SKM-1 (cell line): ENCODE results near the gene UQCRC2.
"Not testable (repeated sequence)": the region's sequence is repeated elsewhere in the genome, so short reads cannot be mapped to it uniquely, and the experiment has no call there.

Source experiments
- DNase-seq: peaks from one replicate; lab custom pipeline; 2025; ENCODE audit not compliant: unreplicated experiment; lab: John Stamatoyannopoulos, UW

UQCRC2 gene

DNA sequence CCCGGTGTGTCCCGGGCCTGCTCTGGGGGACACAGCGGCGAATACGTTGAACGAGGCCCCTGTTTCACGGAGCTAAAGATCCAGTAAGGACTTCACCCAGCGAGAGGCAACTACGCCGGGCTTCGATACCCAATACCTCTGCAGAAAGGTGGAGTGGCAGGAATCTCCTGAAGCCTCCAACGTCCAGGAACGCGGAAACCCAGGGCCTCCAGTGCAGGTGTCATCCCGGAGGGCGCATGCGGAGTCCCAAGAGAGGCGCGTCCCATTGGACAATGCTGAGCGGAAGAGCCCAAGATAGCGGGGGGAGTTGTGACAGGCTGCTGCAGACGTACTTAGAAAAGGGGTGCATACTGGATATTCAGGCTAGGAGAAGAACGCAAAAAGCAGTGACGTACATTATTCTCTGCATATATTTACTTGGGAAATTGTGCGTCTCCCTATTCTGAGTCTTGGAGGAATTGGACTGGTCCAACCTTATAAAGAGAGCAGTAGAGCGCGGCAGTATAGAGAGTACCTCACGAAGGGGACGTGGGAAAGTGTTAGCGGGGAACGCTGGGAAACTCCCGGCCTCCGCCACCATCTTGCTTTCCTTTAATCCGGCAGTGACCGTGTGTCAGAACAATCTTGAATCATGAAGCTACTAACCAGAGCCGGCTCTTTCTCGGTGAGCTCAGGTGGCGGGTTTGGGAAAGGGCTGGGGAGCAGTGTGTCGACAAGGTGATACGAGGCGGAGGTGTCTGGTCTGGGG lies at the start of gene UQCRC2:
UQCRC2 (plus strand) TSS at position 569 of the 748 bp plus-strand sequence; CDS start at position 632, 63 bp downstream.
- peak; percentile 99 for DNase-seq

DNA sequence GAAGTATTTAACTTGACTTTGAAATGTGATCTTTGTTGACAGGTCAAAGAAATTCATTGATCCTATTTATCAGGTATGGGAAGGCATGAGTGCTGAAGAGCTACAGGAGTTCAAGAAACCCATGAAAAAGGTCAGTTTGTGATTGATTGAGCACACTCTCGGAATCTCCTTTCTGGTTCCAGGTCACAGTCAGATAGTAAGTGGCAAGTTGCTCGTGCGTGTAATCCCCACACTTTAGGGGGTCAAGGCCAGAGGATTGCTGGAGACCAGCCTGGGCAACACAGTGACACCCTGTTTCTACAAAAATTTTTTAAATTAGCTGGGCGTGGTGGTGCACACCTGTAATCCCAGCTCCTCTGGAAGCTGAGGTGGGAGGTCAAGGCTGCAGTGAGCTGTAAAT lies 20.5 kb upstream of the UQCRC2 start:
- DNase-seq: not testable (repeated sequence)

DNA sequence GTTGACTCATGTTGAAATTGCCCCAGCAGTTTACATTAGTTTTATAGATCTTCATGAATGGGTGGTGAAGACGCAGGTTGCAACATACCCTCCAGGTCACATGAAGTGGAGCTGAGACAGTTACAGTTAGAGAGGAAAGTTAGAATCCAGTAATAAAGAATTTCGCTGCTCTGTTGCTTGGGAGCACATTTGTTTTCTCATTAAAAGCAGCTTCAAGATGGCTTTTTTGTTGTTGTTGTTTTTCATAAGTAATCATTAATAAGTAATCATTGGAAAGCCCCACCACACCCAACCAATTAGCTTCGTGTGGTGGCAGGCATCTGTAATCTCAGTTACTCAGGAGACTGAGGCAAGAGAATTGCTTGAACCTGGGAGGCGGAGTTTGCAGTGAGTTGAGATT lies 19.8 kb upstream of the UQCRC2 start:
- DNase-seq: not testable (repeated sequence)

DNA sequence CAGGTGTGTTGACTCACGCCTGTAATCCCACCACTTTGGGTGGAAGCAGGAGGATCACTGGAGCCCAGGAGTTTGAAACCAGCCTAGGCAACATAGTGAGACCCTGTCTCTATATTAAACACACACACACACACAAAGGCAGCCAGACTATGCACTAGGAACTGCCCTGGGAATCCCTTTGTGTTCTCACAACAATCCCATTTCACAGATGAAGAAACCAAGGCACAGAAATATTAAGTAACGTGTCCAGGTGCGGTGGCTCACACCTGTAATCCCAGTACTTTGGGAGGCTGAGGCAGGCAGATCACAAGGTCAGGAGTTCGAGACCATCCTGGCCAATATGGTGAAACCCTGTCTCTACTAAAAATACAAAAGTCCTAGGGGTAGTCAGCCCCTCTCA lies 19.4 kb upstream of the UQCRC2 start:
- DNase-seq: not testable (repeated sequence)

DNA sequence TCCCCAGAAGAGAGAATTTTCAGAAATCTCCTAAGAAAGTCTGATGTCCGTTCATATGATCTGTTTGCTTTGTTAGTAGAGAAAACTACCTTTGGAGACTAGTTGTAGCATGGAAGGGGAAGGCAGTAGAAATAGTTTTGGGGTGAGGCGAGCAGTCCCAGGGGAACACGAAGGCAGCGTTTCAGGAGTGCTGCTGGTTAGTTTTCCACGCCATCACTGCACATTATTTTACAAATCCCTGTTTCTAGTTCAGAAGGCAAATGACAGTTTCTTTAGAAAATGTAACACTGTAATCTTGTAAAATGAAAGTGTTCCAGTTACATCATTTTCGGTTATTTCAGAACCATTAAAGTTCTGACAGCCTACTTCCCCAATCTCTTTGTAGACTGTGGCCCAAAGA lies 16.9 kb upstream of the UQCRC2 start:
- DNase-seq: not testable (repeated sequence)

DNA sequence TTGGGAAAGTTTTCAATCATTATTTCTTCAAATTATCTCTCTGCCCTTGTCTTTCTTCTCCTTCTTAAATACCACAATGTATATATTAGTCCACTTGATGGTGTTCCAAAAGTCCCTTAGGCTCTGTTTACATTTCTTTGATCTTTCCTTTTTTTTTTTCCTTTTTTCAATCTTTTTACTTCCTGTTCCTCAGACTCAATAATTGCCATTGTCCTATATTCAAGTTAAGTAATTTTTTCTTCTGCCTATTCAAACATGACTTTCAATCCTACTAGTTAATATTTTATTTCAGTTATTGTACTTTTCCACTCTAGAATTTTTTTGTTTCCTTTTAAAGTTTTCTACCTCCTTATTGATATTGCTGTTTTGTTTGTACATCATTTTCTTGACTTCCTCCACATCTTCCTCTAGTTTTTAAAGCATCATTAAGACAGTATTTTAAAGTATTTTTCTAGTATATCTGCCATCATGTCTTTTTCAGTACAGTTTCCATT lies 15.8 kb upstream of the UQCRC2 start:
- DNase-seq: no peak

DNA sequence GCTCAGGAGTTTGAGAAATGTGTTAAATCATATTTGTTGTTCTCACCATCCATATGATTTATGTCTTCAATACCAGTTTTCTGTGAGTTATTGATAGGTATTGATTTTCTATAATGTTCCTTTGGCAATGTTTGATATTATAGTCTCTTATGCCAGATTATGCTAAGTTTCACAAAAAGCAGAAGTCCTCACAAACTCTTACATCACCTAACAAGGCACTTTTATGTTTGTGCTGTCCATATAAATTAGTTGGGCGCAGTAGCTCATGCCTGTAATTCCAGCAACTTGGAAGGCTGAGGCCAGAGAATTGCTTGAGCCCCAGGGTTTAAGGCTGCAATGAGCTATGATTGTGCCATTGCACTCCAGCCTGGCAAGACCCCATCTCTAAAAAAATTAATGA lies 12.6 kb upstream of the UQCRC2 start:
- DNase-seq: no peak

DNA sequence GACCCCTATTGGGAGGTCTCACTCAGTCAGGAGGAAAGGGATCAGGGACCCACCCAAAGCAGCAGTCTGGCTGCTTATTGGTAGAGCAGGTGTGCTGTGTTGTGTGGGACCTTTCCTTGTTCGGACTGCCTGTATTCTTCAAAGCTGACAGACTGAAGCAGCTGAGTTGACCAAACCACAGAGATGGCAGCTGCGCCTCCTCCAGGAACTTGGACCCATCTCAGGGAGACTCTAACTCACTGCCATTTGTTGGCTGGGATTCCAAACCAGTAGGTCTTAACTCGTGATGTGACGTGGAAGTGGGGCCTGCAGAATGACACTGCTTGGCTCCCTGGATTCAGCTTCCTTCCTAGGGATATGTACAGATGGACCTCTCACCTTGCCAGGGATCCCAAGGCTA lies 9.6 kb upstream of the UQCRC2 start:
- no peak for DNase-seq

DNA sequence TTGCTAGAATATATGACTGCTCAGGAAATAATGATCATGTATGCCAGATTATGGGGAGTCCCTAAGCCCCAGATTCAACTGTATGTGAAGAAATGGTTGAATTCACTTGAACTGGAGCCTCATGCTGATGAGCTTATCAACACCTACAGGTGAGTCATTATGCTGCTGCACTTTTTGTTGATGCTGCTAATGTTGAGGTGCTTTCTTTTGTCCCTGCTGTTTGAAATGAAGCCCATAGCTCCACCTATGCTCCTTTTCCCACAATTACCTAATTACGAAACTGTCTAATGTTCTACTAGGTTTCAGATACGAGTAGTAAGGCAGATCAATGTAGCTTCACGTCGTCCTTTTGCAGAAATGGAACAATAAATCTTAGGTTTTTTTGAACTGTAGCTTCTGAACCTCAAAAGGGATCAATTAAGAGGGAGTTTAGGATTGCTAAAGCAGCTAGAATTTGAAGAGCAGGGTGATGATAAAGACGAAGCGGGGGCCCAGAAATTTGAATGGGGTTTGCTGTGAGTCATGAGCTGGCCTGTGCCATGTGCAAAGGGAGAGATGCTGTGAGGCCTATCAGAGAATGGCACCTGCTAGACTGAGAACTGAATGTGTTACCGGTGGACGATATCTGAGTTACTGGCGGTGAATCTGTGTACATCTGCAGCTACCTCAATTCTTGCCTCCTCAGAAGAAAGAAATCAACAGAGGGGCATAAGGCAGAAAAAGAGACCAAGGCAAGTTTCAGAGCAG lies 6.1 kb upstream of the UQCRC2 start:
- no peak for DNase-seq

DNA sequence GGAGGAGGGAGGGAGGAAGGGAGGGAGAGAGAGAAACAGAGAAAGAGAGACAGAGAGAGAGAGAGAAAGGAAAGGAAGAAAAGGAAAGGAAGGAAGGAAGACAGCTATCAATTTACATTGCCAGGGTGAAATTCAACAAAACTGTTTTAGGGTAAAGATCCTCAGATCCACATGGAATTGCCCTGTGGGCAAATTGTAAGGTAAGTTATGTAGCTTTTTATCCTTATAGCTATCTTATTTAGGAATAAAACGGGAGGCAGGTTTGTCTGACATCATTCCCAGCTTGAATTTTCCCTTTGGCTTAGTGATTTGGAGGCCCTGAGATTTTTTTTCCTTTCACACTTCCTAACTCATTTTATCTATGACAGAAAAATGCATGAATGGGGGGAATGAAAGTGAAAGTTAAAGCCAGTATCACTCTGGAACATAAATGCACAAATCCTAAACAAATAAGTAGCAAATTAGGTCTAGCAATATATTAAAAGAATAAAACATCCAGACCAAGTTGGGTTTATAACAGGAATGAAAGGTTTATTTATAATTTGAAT lies 3.4 kb upstream of the UQCRC2 start:
- no peak for DNase-seq

DNA sequence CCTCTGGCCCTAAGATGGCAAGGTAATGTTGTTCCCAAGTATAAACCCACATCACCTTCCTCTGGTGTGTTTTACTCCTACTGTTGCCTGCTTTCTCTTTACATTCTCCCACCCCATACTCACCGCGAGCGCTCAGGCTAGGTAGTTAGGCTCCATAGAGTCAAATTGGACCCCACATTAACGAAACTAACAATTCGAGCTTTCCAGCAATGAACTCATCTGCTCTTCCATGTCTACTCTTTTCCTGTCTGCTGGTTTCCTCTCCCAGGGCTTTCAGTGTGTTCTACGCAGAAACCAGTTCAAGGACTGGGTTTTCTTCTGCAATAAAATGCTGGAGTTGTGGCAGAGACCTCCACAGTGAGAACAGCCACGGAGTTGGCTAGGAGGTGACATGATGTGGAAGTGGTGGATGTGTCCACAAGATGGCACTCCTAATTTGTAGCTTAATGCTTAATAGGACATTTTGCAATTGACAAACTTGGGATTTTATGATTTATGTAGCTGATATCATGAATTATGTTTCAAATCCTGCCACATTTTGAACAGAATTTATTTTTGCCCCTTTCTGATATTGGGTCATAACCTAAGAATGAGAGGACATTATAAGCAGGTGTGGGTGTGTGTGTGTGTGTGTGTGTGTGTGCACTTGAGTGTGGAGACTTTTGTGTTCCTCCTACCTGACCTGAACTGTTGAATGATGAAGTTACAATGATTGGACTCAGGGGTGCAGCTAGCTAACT lies 2.2 kb upstream of the UQCRC2 start:
- DNase-seq: peak; percentile 8

DNA sequence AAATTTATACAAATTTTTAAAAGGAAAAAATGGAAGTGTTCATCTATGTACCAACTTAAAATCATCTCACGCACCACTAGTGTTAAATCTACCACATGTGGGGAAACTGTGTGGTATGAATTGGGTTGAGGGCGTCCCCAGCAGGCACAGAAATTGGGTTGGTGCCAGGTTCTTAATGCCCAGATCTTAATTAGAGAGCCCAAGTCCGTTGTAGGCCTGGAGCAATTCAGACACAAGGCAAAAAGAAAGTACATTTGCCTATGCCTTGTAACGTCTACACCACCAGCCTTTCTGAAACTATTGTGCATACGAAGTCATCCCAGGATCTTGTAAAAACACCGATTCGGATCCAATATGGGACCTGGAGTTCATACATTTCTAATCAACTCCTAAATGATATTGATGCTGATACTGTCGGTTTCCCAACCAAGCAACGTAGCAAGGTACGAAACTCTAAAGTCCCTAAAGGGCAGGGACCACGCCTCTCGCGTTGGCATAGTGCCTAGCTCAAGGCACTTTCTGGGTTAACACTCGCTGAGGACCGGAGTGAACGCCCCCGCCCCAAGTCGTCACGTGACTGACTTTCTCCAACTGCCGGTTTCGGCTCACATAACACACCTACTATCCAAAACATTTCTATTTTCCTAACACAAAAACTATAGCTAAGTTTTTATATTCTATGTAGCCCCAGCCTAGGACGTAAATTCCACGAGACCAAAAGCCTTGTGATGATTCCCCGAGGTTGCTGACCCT lies 945 bp upstream of the UQCRC2 start:
- DNase-seq: peak; percentile 26

DNA sequence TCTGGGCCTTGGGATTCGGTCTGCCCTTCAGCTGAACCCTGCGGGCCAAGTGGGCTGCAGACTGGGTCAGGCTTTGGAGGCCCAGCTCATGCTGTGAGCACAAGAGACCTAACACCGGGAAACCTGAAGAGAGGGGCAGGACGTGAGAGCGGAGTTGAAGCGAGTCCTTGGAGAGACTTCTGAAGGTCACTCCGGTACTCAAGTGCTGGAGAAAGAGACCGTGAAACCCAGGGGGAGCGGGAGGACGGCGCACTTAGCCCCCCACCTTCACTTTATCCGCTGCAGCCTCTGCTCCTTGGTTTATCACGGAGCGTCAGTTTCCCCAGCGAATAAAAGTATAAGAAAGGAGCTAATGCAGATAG lies 361 bp downstream of the UQCRC2 start:
- no peak for DNase-seq

DNA sequence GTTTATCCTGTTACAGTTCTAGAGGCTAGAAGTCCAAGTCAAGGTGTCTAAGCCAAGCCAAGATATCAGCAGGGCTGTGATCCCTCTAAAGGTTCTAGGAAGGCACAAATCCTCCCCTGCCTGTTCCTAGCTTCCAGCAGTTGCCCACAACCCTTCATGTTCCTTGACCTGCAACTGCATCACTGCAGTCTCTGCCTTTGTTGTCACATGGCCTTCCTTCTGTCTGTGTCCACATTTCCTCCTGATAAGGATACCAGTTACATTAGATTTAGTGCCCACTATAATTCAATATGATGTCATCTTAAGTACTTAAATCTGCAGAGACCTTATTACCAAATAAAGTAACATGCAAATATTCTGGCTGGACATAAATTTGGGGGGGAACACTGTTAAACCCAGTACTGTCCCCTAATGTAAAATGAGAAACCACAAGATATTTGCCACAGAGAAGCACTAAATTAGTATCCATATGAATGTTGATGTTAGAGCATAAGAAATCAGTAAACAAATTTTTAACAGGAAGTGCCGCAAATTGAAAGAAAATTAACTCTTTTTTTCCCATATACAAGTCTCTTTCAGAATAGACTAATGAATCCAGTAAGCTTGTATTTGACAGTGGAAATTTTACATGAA lies 4.7 kb downstream of the UQCRC2 start:
- DNase-seq: no peak

DNA sequence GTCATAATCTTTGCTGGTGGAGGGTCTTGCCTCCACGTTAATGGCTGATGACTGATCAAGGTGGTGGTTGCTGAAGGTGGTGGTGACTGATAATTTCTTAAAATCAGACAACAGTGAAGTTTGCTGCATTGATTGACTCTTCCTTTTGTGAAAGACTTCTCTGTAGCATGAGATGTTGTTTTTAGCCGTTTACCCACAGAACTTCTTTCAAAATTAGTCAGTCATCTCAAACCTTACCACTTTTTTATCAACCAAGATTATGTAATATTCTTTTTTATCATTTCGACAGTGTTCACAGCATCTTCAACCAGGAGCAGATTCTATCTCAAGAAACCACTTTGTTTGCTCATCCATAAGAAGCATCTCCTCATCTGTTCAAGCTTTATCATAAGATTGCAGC lies 5.9 kb downstream of the UQCRC2 start:
- DNase-seq: no peak

DNA sequence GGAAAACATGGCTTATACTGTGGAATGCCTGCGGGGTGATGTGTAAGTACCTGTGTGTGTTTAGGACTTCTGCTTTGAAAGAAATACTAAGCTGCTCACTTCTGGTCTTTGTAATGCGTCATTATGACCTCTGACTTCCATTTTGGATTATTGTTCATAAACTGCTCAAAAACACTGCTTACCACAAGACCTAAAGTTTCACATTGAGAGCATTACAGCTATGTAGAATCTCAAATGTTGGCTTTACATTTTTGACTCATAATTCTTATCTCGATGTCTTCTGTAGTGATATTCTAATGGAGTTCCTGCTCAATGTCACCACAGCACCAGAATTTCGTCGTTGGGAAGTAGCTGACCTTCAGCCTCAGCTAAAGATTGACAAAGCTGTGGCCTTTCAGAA lies 9.3 kb downstream of the UQCRC2 start:
- DNase-seq: no peak

DNA sequence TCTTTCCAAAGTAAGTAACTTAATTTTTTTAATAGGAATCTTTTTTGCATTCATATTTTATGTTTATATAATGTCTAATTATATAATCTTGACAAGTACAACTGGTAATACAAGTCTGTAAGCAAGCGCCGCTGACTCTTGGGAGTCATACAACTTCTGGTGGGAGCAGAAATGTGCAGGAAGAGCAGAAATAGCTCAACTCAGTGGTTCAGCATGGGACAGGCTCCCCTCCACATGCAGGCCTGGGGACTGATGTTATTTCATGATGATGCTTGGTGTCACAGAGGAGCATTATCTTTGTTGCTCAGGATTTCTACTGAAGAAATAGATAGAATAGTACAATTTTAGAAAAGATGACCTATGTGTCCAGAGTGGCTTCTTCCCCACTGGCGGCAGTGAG lies 10.7 kb downstream of the UQCRC2 start:
- no peak for DNase-seq

DNA sequence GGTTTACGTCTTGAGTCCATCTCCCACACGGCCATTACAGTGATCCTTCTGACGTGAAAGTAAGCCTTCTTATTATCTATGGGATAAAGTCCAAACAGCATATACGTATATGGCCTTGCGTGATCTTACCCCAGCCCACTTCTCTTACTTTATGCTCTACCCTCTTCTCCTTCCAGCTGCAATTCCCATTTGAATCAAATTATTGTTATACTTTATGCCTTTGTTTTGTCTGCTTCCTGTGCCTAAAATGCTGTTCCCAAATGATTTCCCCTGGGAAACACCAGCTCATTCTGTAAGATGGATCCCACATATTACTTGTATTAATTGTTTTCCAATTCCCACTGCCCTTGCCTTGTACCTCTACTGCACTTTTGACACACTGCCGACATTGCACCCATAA lies 11.2 kb downstream of the UQCRC2 start:
- DNase-seq: no peak

DNA sequence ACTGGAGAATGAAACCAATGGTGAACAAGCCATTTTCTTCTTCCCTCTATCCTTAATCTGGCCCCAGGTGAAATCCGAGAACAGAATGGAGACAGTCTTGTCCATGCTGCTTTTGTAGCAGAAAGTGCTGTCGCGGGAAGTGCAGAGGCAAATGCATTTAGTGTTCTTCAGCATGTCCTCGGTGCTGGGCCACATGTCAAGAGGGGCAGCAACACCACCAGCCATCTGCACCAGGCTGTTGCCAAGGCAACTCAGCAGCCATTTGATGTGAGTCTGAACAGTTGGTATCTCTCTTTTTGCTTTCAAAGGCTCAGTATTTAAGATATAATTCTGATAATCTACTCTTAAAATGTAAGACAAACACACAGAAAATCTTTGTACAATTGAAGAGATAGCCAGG lies 18.7 kb downstream of the UQCRC2 start:
- no peak for DNase-seq

DNA sequence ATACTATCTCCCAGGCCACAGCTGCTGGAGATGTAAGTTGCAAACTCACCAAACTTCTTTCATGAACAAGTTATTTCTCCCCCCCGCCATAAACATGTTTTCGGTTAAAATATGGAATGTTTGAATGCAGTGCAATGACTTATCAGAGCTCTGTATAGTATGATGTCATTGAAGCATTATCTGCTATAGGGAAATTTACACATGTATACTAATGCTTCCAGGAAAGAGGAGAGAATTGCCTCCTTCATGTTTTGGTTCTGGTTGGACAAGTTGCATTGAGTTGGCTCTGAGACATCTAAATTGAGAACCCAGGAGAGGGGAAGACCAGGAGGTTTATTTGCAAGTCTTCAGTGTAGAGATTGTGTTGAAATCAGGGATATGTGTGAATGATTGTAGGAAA lies 20.8 kb downstream of the UQCRC2 start:
- DNase-seq: no peak
